GM12878 (cell line): ENCODE data around the gene DUS3L. TPM values are rescaled to one million over a fixed set of nuclear protein-coding genes. Genes with fewer than 3 reads are reported as not detected.

Experiments used
- ATAC-seq: fragments of 200-7000 bp; cut with Tn5 transposase; 3 replicates; pipeline ENCODE4 v1.9.1; 2020; ENCODE audit warnings: mild to moderate bottlenecking, moderate library complexity
- BruUV-seq: library from RNA; stranded (reverse); fragments of 400-500 nt; replicated peaks from 2 replicates; lab custom pipeline; 2021; lab: Mats Ljungman, UMichigan
- CTCF ChIA-PET: fragments of 300-600 bp; sonication (Branson Sonifier 250); formaldehyde crosslinking; extraction: SDS; loops from one replicate; lab custom pipeline; 2021; ENCODE audit warnings: inconsistent platforms; lab: Yijun Ruan, JAX
- POLR2A ChIA-PET: fragments of 350-600 bp; formaldehyde crosslinking; extraction: SDS; loops from one replicate; lab custom pipeline; 2021; ENCODE audit warnings: inconsistent platforms; lab: Charles Lee
- RAD21 ChIA-PET: fragments of 300-600 bp; sonication (Branson Sonifier 250); formaldehyde crosslinking; loops from one replicate; lab custom pipeline; 2023; ENCODE audit warnings: antibody characterized with exemption; ENCODE audit not compliant: unreplicated experiment; lab: Charles Lee
- SMC1A ChIA-PET: fragments of 300-600 bp; sonication (Branson Sonifier 250); formaldehyde crosslinking; loops from one replicate; lab custom pipeline; 2023; ENCODE audit not compliant: unreplicated experiment, uncharacterized antibody; lab: Charles Lee
- DNase-seq: peaks from one replicate; pipeline ENCODE4 v3.0.0-alpha.2; 2011; ENCODE audit warnings: low read depth, low spot score
- FAIRE-seq: peaks from 3 replicates; lab custom pipeline; 2011; peaks lifted over from hg19 to GRCh38; lab: Jason Lieb, UNC
- H2AFZ ChIP-seq: 2 replicates; pipeline ENCODE4 v1.6.0; 2011; ENCODE audit warnings: low read depth, low read length, control low read depth; ENCODE audit not compliant: control insufficient read depth
- H3K27ac ChIP-seq: 2 replicates; pipeline ENCODE4 v1.5.1; 2011; ENCODE audit warnings: control low read depth; ENCODE audit not compliant: control insufficient read depth, insufficient read depth
- H3K27me3 ChIP-seq, 2 experiments: replicated peaks in 1 of 2; 2 replicates each; pipeline versions ENCODE4 v1.6.0 to v1.6.1; 2011; ENCODE audit warnings: low read length in 1 of 2; ENCODE audit not compliant: control insufficient read depth in 2 of 2, insufficient read depth in 2 of 2
- H3K36me3 ChIP-seq, 2 experiments: 2 replicates each; pipeline ENCODE4 v1.5.1; 2011; ENCODE audit warnings: low read length in 1 of 2; ENCODE audit not compliant: control insufficient read depth in 2 of 2, insufficient read depth in 2 of 2
- H3K4me1 ChIP-seq: 2 replicates; pipeline ENCODE4 v1.6.1; 2011; ENCODE audit warnings: mild to moderate bottlenecking, low read length, moderate library complexity, mixed read lengths; ENCODE audit not compliant: control insufficient read depth, insufficient read depth
- H3K4me2 ChIP-seq: 2 replicates; pipeline ENCODE4 v1.6.0; 2011; ENCODE audit warnings: control low read depth; ENCODE audit not compliant: control insufficient read depth, insufficient read depth
- H3K4me3 ChIP-seq: fragments of 200-600 bp; sonication (generic); 2 replicates; pipeline ENCODE4 v1.5.1; 2016
- H3K79me2 ChIP-seq: 2 replicates; pipeline ENCODE4 v1.6.0; 2011; ENCODE audit warnings: low read length; ENCODE audit not compliant: control insufficient read depth, insufficient read depth
- H3K9ac ChIP-seq: 2 replicates; pipeline ENCODE4 v1.8.0; 2011; ENCODE audit warnings: low read length, control low read depth, mixed read lengths; ENCODE audit not compliant: control insufficient read depth, insufficient read depth
- H3K9me3 ChIP-seq: replicated peaks from 3 replicates; pipeline ENCODE4 v1.5.1; 2011; ENCODE audit warnings: mild to moderate bottlenecking, low read length; ENCODE audit not compliant: control insufficient read depth, insufficient read depth
- H4K20me1 ChIP-seq: 2 replicates; pipeline ENCODE4 v1.6.0; 2011; ENCODE audit not compliant: control insufficient read depth, insufficient read depth
- BCL11A ChIP-seq: IDR thresholded peaks from 2 replicates; pipeline ENCODE4 v1.6.1; 2011; ENCODE audit warnings: low read depth, low read length
- CHD1 ChIP-seq: IDR thresholded peaks from 2 replicates; pipeline ENCODE4 v1.6.1; 2012; ENCODE audit warnings: low read depth, low read length, improper control_type of control experiment
- HDGF ChIP-seq: fragments of 450-650 bp; IDR thresholded peaks from 2 replicates; pipeline ENCODE4 v1.6.1; 2016; ENCODE audit warnings: antibody characterized with exemption
- MXI1 ChIP-seq: fragments of 150-350 bp; IDR thresholded peaks from 2 replicates; pipeline ENCODE4 v1.6.1; 2011; ENCODE audit warnings: low read depth, mild to moderate bottlenecking, inconsistent platforms, low read length, improper control_type of control experiment
- NFYB ChIP-seq: IDR thresholded peaks from 2 replicates; pipeline ENCODE4 v1.6.1; 2011; ENCODE audit warnings: low read depth, mild to moderate bottlenecking, low read length, improper control_type of control experiment, moderate library complexity; ENCODE audit not compliant: insufficient read depth
- POU2F2 ChIP-seq: IDR thresholded peaks from 3 replicates; pipeline ENCODE4 v1.6.1; 2011; ENCODE audit warnings: low read depth, mild to moderate bottlenecking, low read length, borderline replicate concordance
- RFX5 ChIP-seq: IDR thresholded peaks from 2 replicates; pipeline ENCODE4 v1.6.1; 2011; ENCODE audit warnings: low read depth, low read length, improper control_type of control experiment
- WGBS: methylation state at CpG from one replicate; pipeline ENCODE4 v1.1.6; 2016; ENCODE audit warnings: low lambda C conversion rate; ENCODE audit not compliant: insufficient replicate concordance, insufficient coverage; ENCODE audit errors: missing lambda C conversion rate; 5-methylcytosine and 5-hydroxymethylcytosine counted together
- in situ Hi-C: fragments of 300-500 bp; cut with MboI; formaldehyde crosslinking; loops from 9 replicates; pipeline ENCODE4 v1.14.3; 2018; ENCODE audit warnings: mixed read lengths
- intact Hi-C: fragments of 100-400 bp; cut with micrococcal nuclease; formaldehyde crosslinking; loops from one replicate; pipeline ENCODE4 v1.14.2; 2022; ENCODE audit not compliant: unreplicated experiment
- polyA plus RNA-seq, 11 experiments: library from polyadenylated mRNA; depleted of rRNA in 4 of 11; unstranded in 6 of 11; stranded (reverse) in 5 of 11; fragments of >200 nt; fragmentation: Nextera tagmentation in 4 of 11; fragmentation: Illumina TruSeq in 1 of 11; extraction: Ambion mirVana in 4 of 11; extraction: Trizol in 1 of 11; gene quantifications; 1 replicate in 1 of 11; 2 replicates in 10 of 11; pipeline versions ENCODE4 v1.2.1 to v1.2.3, GENCODE V29; 2011 to 2016; ENCODE audit warnings: inconsistent platforms in 2 of 11, missing spikeins in 2 of 11, low read depth in 1 of 11
- total RNA-seq, 4 experiments: library from RNA; depleted of rRNA in 3 of 4; stranded (reverse); fragments of >200 nt in 3 of 4; fragmentation: Illumina TruSeq in 1 of 4; extraction: Trizol in 1 of 4; gene quantifications; 2 replicates each; pipeline versions ENCODE4 v1.2.1 to v1.2.3, GENCODE V29; 2013 to 2021
- TF ChIP-seq, protein P1 (sequence below): fragments of 450-650 bp; IDR thresholded peaks from 2 replicates; pipeline ENCODE4 v1.6.1; 2017; ENCODE audit warnings: mild to moderate bottlenecking
- TF ChIP-seq, protein P2 (sequence below): fragments of 450-650 bp; IDR thresholded peaks from 2 replicates; pipeline ENCODE4 v1.6.1; 2016; ENCODE audit warnings: mild to moderate bottlenecking, moderate library complexity, borderline replicate concordance
- TF ChIP-seq, protein P3 (sequence below): IDR thresholded peaks from 2 replicates; pipeline ENCODE4 v1.6.1; 2011; ENCODE audit warnings: mild to moderate bottlenecking, low read depth, low read length, moderate library complexity; ENCODE audit not compliant: insufficient replicate concordance

DUS3L gene
- total and polyA plus RNA-seq, 10 of the 15 experiments (the other 5 are each of a cell fraction or from before 2014, with no cell fraction given), result 0.64 to 47.6 (median 31.1) TPM

DNA sequence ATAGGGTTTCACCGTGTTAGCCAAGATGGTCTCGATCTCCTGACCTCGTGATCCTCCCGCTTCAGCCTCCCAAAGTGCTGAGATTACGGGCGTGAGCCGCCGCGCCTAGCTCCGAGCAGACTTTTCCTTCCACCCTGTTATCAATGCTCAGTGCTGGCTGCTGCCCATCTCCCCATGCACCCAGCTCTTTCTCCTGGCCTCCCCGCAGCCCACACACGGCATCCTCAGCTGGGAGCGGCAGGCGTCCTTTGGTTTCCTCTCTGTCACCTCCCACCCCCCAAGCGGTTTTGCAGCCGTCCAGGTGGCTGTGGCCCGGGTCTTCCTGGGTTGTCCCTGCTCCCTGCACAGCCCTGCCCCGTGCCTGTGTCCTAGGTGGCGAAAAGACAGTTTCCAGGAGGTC, 18.5 kb downstream of the DUS3L start:
- Histone ChIP-seq H3K9me3 (no peaks in the 10 kb centered on the region), H2AFZ (no peak overlapping the region), H3K4me3 (no peak overlapping the region), H3K36me3 (no peaks in the 10 kb centered on the region), H3K79me2 (no peaks in the 10 kb centered on the region), H3K27me3 (no peaks in the 10 kb centered on the region), H3K4me1 (no peaks in the 10 kb centered on the region), H3K27ac (no peak overlapping the region), H3K4me2 (no peak overlapping the region), H4K20me1 (no peaks in the 10 kb centered on the region), H3K9ac (no peak overlapping the region)
- intact Hi-C loops (no loop called here), in situ Hi-C loops (no loop called here)
- TF ChIP-seq CHD1 (no peak), NFYB (no peak), HDGF (no peak), MXI1 (no peak), RFX5 (no peak), BCL11A (no peak), POU2F2 (no peak)
- TF ChIP-seq, protein P1, sequence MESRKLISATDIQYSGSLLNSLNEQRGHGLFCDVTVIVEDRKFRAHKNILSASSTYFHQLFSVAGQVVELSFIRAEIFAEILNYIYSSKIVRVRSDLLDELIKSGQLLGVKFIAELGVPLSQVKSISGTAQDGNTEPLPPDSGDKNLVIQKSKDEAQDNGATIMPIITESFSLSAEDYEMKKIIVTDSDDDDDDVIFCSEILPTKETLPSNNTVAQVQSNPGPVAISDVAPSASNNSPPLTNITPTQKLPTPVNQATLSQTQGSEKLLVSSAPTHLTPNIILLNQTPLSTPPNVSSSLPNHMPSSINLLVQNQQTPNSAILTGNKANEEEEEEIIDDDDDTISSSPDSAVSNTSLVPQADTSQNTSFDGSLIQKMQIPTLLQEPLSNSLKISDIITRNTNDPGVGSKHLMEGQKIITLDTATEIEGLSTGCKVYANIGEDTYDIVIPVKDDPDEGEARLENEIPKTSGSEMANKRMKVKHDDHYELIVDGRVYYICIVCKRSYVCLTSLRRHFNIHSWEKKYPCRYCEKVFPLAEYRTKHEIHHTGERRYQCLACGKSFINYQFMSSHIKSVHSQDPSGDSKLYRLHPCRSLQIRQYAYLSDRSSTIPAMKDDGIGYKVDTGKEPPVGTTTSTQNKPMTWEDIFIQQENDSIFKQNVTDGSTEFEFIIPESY, result no peak
- TF ChIP-seq, protein P2, sequence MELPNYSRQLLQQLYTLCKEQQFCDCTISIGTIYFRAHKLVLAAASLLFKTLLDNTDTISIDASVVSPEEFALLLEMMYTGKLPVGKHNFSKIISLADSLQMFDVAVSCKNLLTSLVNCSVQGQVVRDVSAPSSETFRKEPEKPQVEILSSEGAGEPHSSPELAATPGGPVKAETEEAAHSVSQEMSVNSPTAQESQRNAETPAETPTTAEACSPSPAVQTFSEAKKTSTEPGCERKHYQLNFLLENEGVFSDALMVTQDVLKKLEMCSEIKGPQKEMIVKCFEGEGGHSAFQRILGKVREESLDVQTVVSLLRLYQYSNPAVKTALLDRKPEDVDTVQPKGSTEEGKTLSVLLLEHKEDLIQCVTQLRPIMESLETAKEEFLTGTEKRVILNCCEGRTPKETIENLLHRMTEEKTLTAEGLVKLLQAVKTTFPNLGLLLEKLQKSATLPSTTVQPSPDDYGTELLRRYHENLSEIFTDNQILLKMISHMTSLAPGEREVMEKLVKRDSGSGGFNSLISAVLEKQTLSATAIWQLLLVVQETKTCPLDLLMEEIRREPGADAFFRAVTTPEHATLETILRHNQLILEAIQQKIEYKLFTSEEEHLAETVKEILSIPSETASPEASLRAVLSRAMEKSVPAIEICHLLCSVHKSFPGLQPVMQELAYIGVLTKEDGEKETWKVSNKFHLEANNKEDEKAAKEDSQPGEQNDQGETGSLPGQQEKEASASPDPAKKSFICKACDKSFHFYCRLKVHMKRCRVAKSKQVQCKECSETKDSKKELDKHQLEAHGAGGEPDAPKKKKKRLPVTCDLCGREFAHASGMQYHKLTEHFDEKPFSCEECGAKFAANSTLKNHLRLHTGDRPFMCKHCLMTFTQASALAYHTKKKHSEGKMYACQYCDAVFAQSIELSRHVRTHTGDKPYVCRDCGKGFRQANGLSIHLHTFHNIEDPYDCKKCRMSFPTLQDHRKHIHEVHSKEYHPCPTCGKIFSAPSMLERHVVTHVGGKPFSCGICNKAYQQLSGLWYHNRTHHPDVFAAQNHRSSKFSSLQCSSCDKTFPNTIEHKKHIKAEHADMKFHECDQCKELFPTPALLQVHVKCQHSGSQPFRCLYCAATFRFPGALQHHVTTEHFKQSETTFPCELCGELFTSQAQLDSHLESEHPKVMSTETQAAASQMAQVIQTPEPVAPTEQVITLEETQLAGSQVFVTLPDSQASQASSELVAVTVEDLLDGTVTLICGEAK, result no peak
- TF ChIP-seq, protein P3, sequence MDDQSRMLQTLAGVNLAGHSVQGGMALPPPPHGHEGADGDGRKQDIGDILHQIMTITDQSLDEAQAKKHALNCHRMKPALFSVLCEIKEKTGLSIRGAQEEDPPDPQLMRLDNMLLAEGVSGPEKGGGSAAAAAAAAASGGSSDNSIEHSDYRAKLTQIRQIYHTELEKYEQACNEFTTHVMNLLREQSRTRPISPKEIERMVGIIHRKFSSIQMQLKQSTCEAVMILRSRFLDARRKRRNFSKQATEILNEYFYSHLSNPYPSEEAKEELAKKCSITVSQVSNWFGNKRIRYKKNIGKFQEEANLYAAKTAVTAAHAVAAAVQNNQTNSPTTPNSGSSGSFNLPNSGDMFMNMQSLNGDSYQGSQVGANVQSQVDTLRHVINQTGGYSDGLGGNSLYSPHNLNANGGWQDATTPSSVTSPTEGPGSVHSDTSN, result no peak
- ChIA-PET SMC1A (no interaction called here), POLR2A (no interaction called here), RAD21 (no interaction called here), CTCF (no interaction called here)
- FAIRE-seq (no peak), ATAC-seq (no peak), DNase-seq (no peak)
- WGBS, result 52% methylated on average over 19 of the region's 19 CpGs
- no TSS peak for BruUV-seq
